AG04449 (cell line): ENCODE measurements around the gene ERLEC1.
A peak's percentile ranks its signal among the peaks of the same experiment; 100 is the strongest.

Experiments
- CTCF ChIA-PET: fragments of 350-600 bp; formaldehyde crosslinking; extraction: SDS; loops from one replicate; lab custom pipeline; 2021; ENCODE audit warnings: antibody characterized with exemption; lab: Yijun Ruan, JAX
- POLR2A ChIA-PET: fragments of 400-600, 350-600 bp; formaldehyde crosslinking; extraction: SDS; loops from one replicate; lab custom pipeline; 2020; ENCODE audit warnings: antibody characterized with exemption, inconsistent platforms; lab: Yijun Ruan, JAX
- DNase-seq: peaks from one replicate; pipeline ENCODE4 v3.0.0-alpha.2; 2010; ENCODE audit warnings: low read depth, low spot score
- H3K4me3 ChIP-seq: 2 replicates; pipeline ENCODE4 v1.5.1; 2011; ENCODE audit warnings: low read depth, mild to moderate bottlenecking, control low read depth, low read length
- TF ChIP-seq, protein P1 (sequence below): IDR thresholded peaks from one replicate; pipeline ENCODE4 v1.5.1; 2011; ENCODE audit warnings: mild to moderate bottlenecking, moderate library complexity, low read length, control low read depth, inconsistent platforms; ENCODE audit not compliant: insufficient read depth; ENCODE audit errors: missing control alignments

ERLEC1 gene, protein sequence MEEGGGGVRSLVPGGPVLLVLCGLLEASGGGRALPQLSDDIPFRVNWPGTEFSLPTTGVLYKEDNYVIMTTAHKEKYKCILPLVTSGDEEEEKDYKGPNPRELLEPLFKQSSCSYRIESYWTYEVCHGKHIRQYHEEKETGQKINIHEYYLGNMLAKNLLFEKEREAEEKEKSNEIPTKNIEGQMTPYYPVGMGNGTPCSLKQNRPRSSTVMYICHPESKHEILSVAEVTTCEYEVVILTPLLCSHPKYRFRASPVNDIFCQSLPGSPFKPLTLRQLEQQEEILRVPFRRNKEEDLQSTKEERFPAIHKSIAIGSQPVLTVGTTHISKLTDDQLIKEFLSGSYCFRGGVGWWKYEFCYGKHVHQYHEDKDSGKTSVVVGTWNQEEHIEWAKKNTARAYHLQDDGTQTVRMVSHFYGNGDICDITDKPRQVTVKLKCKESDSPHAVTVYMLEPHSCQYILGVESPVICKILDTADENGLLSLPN

DNA sequence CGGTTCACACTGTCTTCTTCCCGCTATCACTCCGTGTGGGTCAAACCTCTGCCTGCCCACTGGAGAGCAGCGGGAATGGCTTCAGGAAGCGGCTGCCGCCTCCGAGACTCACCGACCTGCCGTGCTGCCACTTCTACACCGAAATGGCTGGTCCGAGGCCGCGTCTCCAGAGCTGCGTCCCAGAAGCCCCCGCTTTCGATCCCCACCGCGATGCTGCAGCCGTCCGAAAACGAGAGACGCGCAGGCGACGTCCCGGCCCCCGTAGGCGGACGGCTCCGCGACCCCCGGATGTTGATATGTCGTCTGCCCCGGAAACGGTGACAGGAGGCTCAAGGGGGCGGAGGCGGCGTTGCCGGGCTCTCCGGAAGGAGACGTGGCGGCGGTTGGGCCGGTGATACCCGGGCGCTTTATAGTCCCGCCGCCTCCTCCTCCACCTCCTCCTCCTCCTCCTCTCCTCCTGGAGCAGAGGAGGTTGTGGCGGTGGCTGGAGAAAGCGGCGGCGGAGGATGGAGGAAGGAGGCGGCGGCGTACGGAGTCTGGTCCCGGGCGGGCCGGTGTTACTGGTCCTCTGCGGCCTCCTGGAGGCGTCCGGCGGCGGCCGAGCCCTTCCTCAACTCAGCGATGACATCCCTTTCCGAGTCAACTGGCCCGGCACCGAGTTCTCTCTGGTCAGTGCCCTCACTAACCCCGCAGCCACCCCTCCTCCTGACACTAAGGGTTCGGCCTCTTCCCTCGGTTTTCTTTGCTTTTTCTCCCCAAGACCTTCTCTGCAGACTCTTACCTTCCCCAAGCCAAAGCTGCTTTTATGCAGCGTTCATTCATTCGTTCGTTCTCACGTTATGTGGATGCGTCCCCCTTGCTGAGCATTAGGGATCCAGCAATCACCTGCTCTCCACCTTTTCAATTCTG lies at the start of gene ERLEC1, which contains the start of gene ASB3:
Gene ERLEC1 (plus strand): TSS at position 340 of the 909 bp plus-strand sequence. CDS start 167 bp downstream, at position 507.
Gene ASB3 (minus strand): TSS at position 249 of the 909 bp plus-strand sequence. CDS start 21,381 bp downstream, outside the sequence.
- DNase-seq: peak; percentile 34
- CTCF ChIA-PET: interaction anchor here (1.0 to 2.8 kb wide), 3 partner anchors 9 to 19 kb away, joined by 3 to 10 read pairs (median 3); partner anchors contain the start of gene CHAC2
- TF ChIP-seq, protein P1, sequence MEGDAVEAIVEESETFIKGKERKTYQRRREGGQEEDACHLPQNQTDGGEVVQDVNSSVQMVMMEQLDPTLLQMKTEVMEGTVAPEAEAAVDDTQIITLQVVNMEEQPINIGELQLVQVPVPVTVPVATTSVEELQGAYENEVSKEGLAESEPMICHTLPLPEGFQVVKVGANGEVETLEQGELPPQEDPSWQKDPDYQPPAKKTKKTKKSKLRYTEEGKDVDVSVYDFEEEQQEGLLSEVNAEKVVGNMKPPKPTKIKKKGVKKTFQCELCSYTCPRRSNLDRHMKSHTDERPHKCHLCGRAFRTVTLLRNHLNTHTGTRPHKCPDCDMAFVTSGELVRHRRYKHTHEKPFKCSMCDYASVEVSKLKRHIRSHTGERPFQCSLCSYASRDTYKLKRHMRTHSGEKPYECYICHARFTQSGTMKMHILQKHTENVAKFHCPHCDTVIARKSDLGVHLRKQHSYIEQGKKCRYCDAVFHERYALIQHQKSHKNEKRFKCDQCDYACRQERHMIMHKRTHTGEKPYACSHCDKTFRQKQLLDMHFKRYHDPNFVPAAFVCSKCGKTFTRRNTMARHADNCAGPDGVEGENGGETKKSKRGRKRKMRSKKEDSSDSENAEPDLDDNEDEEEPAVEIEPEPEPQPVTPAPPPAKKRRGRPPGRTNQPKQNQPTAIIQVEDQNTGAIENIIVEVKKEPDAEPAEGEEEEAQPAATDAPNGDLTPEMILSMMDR: no peak
- peak within 1 kb of the TSS; percentile 57 for H3K4me3 ChIP-seq
- POLR2A ChIA-PET: interaction anchor here (0.9 kb wide), 1 partner anchor 19 kb away, joined by 3 read pairs; the partner anchor contains the start of gene CHAC2

DNA sequence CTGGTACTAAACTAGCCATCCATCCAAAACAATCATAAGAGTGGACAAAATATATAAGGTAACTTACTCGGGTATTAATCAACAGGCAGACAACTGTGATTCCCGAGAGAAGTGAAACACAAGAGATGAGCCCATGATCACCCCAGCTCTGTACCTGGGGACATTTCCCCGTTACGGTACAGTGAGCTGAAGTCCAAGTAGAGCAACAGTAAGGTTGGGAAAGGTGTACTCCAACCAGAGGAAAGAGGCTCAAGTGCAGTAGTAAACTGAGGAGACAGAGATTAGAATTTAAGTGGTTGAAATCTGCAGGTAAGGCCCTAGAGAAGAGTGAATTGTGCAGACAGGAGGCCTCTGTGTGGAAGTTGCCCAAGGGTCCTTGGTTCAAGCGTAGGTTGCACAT lies 49.8 kb upstream of the ERLEC1 start:
- CTCF ChIA-PET: no interaction called here
- POLR2A ChIA-PET: no interaction called here

GRCh38 chr2:53739032-53739431 lies 47.8 kb upstream of the ERLEC1 start:
- CTCF ChIA-PET: interaction anchor here (1.0 to 5.0 kb wide), 6 partner anchors 10 to 315 kb away, joined by 3 to 45 read pairs (median 3); no protein-coding TSS in a partner anchor
- POLR2A ChIA-PET: no interaction called here
- TF ChIP-seq, protein P1: no peak
- no peak overlapping the region for H3K4me3 ChIP-seq
- no peak for DNase-seq

More for the DNA sequence above, 49.8 kb upstream of the ERLEC1 start:
- DNase-seq: no peak
- TF ChIP-seq, protein P1: no peak
- H3K4me3 ChIP-seq: no peak overlapping the region

DNA sequence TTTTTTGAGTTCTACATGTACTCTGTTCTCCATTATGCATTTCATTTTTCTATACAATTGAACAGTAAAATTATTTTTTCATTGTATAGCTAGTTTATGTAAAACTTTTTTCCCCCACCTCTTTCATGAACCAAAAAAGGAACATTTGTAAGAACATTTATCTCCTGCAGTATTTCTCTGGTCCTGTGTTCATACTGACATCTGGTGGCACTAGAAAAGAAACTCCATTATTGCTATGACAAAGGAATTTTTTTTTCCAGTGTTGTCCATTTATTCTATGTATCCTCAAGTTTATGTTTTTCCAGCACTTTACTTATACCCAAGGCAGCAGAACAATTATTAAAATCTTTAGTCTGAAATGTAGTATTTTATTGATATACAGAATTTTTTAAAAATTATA lies 46.7 kb upstream of the ERLEC1 start:
- DNase-seq: no peak
- H3K4me3 ChIP-seq: no peak overlapping the region
- TF ChIP-seq, protein P1: peak; percentile 30
- ChIA-PET CTCF (interaction anchor here (1.0 to 5.0 kb wide), 9 partner anchors 9 to 316 kb away, joined by 3 to 45 read pairs (median 3); partner anchors contain the start of gene CHAC2), POLR2A (no interaction called here)

- no peak for DNase-seq
- H3K4me3 ChIP-seq: no peak overlapping the region
- CTCF ChIA-PET: interaction anchor here (1.3 kb wide), 1 partner anchor 322 kb away, joined by 7 read pairs; no protein-coding TSS in a partner anchor
- TF ChIP-seq, protein P1: no peak
- POLR2A ChIA-PET: no interaction called here
Measured at GRCh38 chr2:53744395-53745065, 42.3 kb upstream of the ERLEC1 start.
